Hepatocyte (in vitro differentiated cells): ENCODE data around the gene FRMPD4. TPM values are rescaled to one million over a fixed set of nuclear protein-coding genes. Genes with fewer than 3 reads are reported as not detected.

ENCODE experiments used
- DNase-seq: peaks from one replicate; pipeline ENCODE4 v3.0.0-alpha.2; 2016; ENCODE audit warnings: low spot score
- H2AFZ ChIP-seq: fragments of 200-600 bp; sonication (generic); 2 replicates; pipeline ENCODE4 v1.6.0; 2016; ENCODE audit warnings: antibody characterized with exemption, mild to moderate bottlenecking
- H3K27ac ChIP-seq: fragments of 200-600 bp; sonication (generic); 2 replicates; pipeline ENCODE4 v1.5.1; 2016; ENCODE audit warnings: mild to moderate bottlenecking
- H3K27me3 ChIP-seq: fragments of 200-600 bp; sonication (generic); 2 replicates; pipeline ENCODE4 v1.6.1; 2016
- H3K36me3 ChIP-seq: fragments of 200-600 bp; sonication (generic); replicated peaks from 2 replicates; pipeline ENCODE4 v1.5.1; 2016; ENCODE audit warnings: low read depth; ENCODE audit not compliant: insufficient read depth
- H3K4me1 ChIP-seq: fragments of 200-600 bp; sonication (generic); 2 replicates; pipeline ENCODE4 v1.5.1; 2016; ENCODE audit warnings: mild to moderate bottlenecking, moderate library complexity; ENCODE audit not compliant: insufficient read depth
- H3K4me2 ChIP-seq: fragments of 200-600 bp; sonication (generic); 2 replicates; pipeline ENCODE4 v1.6.0; 2016
- H3K4me3 ChIP-seq: fragments of 200-600 bp; sonication (generic); 2 replicates; pipeline ENCODE4 v1.5.1; 2016; ENCODE audit warnings: mild to moderate bottlenecking
- H3K79me2 ChIP-seq: fragments of 200-600 bp; sonication (generic); 2 replicates; pipeline ENCODE4 v1.6.0; 2017; ENCODE audit warnings: mild to moderate bottlenecking
- H3K9me2 ChIP-seq: fragments of 200-600 bp; sonication (generic); replicated peaks from 2 replicates; pipeline ENCODE4 v1.6.0; 2017; ENCODE audit warnings: mild to moderate bottlenecking; ENCODE audit not compliant: insufficient read depth
- H3K9me3 ChIP-seq: fragments of 200-600 bp; sonication (generic); 2 replicates; pipeline ENCODE4 v1.5.1; 2016; ENCODE audit warnings: low read depth, mild to moderate bottlenecking
- H4K20me1 ChIP-seq: fragments of 200-600 bp; sonication (generic); 2 replicates; pipeline ENCODE4 v1.6.0; 2016; ENCODE audit warnings: mild to moderate bottlenecking; ENCODE audit not compliant: insufficient read depth, poor library complexity, severe bottlenecking
- EZH2 ChIP-seq: fragments of 200-600 bp; sonication (generic); IDR thresholded peaks from 2 replicates; pipeline ENCODE4 v1.6.1; 2016; ENCODE audit warnings: antibody characterized with exemption, mild to moderate bottlenecking, borderline replicate concordance
- EZH2phosphoT487 ChIP-seq: fragments of 200-600 bp; sonication (generic); IDR thresholded peaks from one replicate; pipeline ENCODE4 v1.6.1; 2018; ENCODE audit warnings: antibody characterized with exemption, mild to moderate bottlenecking, low read depth, moderate library complexity; ENCODE audit not compliant: unreplicated experiment, severe bottlenecking
- WGBS: methylation state at CpG from one replicate; pipeline ENCODE4 v1.1.6; 2016; ENCODE audit warnings: low lambda C conversion rate; ENCODE audit errors: missing lambda C conversion rate; 5-methylcytosine and 5-hydroxymethylcytosine counted together
- polyA plus RNA-seq: library from polyadenylated mRNA; unstranded; fragments of >200 nt; fragmentation: Nextera tagmentation; extraction: Ambion mirVana; gene quantifications from 2 replicates; pipeline ENCODE4 v1.2.1, GENCODE V29; 2016
- total RNA-seq: library from RNA; depleted of rRNA; stranded (reverse); fragments of >200 nt; gene quantifications from 2 replicates; pipeline ENCODE4 v1.2.3, GENCODE V29; 2014
- TF ChIP-seq, protein P1 (sequence below): fragments of 200-600 bp; sonication (generic); IDR thresholded peaks from 2 replicates; pipeline ENCODE4 v1.5.1; 2016; ENCODE audit warnings: antibody characterized with exemption, mild to moderate bottlenecking; ENCODE audit not compliant: poor library complexity

The FRMPD4 gene
- total and polyA plus RNA-seq, 2 experiments from 2014 or later: 0.23 TPM; not detected in 1

- no peaks in the 10 kb centered on the region for H3K36me3 ChIP-seq
- H3K4me1 ChIP-seq: no peaks in the 10 kb centered on the region
- H3K9me2 ChIP-seq: no peaks in the 10 kb centered on the region
- no peak overlapping the region for H3K4me2 ChIP-seq
- no peak for DNase-seq
- H3K27ac ChIP-seq: no peak overlapping the region
- H3K9me3 ChIP-seq: no peaks in the 10 kb centered on the region
- no peaks in the 10 kb centered on the region for H4K20me1 ChIP-seq
- no peak overlapping the region for H2AFZ ChIP-seq
- H3K27me3 ChIP-seq: no peaks in the 10 kb centered on the region
- TF ChIP-seq, protein P1, sequence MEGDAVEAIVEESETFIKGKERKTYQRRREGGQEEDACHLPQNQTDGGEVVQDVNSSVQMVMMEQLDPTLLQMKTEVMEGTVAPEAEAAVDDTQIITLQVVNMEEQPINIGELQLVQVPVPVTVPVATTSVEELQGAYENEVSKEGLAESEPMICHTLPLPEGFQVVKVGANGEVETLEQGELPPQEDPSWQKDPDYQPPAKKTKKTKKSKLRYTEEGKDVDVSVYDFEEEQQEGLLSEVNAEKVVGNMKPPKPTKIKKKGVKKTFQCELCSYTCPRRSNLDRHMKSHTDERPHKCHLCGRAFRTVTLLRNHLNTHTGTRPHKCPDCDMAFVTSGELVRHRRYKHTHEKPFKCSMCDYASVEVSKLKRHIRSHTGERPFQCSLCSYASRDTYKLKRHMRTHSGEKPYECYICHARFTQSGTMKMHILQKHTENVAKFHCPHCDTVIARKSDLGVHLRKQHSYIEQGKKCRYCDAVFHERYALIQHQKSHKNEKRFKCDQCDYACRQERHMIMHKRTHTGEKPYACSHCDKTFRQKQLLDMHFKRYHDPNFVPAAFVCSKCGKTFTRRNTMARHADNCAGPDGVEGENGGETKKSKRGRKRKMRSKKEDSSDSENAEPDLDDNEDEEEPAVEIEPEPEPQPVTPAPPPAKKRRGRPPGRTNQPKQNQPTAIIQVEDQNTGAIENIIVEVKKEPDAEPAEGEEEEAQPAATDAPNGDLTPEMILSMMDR: no peak
- no peak for TF ChIP-seq EZH2phosphoT487
- no peak for TF ChIP-seq EZH2
- 50% methylated on average over 2 of the region's 2 CpGs for whole genome bisulfite sequencing
- H3K79me2 ChIP-seq: no peaks in the 10 kb centered on the region
- no peak overlapping the region for H3K4me3 ChIP-seq
Measured at GRCh38 chrX:12174358-12174757, 36.1 kb downstream of the FRMPD4 start.

DNA sequence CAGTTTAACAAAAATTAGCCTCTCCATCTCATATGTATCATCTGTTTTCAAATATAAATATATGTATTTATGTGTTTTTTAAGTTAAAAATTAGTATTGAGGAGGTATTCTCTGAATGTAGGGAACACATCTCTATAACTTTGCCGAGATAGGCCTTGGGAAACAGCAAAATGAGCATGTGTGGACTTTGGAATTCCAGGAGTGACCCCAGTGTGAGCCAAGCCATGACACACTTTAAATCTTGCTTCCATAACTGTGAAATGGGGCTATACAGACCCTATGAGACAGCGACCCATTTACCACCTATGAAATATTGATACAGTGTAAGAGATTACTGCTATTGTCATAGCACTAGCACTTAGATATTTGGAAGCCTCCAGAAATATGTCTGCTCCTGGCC, 58.8 kb downstream of the FRMPD4 start:
- Histone ChIP-seq H3K36me3 (no peaks in the 10 kb centered on the region), H3K27me3 (no peaks in the 10 kb centered on the region), H3K4me3 (no peak overlapping the region), H3K79me2 (no peaks in the 10 kb centered on the region), H4K20me1 (no peaks in the 10 kb centered on the region), H3K27ac (no peak overlapping the region), H3K9me2 (no peaks in the 10 kb centered on the region), H3K4me1 (no peaks in the 10 kb centered on the region), H3K9me3 (no peaks in the 10 kb centered on the region), H3K4me2 (no peak overlapping the region), H2AFZ (no peak overlapping the region)
- WGBS: 66% methylated on average over 2 of the region's 2 CpGs
- DNase-seq: no peak
- no peak for TF ChIP-seq EZH2
- TF ChIP-seq EZH2phosphoT487: no peak
- TF ChIP-seq, protein P1: no peak

- H3K4me2 ChIP-seq: no peak overlapping the region
- DNase-seq: no peak
- H3K79me2 ChIP-seq: no peaks in the 10 kb centered on the region
- TF ChIP-seq, protein P1: no peak
- no peak for TF ChIP-seq EZH2phosphoT487
- no peak for TF ChIP-seq EZH2
- WGBS: 62% methylated on average over 1 of the region's 1 CpG
- no peak overlapping the region for H2AFZ ChIP-seq
- H3K9me3 ChIP-seq: no peaks in the 10 kb centered on the region
- no peak overlapping the region for H3K27ac ChIP-seq
- H3K9me2 ChIP-seq: no peaks in the 10 kb centered on the region
- no peak overlapping the region for H3K4me3 ChIP-seq
- no peaks in the 10 kb centered on the region for H4K20me1 ChIP-seq
- no peaks in the 10 kb centered on the region for H3K36me3 ChIP-seq
- H3K27me3 ChIP-seq: no peaks in the 10 kb centered on the region
- no peaks in the 10 kb centered on the region for H3K4me1 ChIP-seq
Measured at GRCh38 chrX:12206413-12206812, 68.1 kb downstream of the FRMPD4 start.
